Upper lobe of right lung (tissue), 1 donor: ENCODE data around the gene SMIM1. TPM values are rescaled to one million over a fixed set of nuclear protein-coding genes. Genes with fewer than 3 reads are reported as not detected.

Experiments
- ATAC-seq: fragments of 200-7000 bp; cut with Tn5 transposase; one replicate; pipeline ENCODE4 v1.9.1; 2020; ENCODE audit warnings: mild to moderate bottlenecking, moderate library complexity
- DNase-seq: peaks from one replicate; pipeline ENCODE4 v3.0.0-alpha.2; 2020
- H3K27ac ChIP-seq: fragments of 200-600 bp; one replicate; pipeline ENCODE4 v1.8.0; 2022
- H3K27me3 ChIP-seq: fragments of 200-600 bp; one replicate; pipeline ENCODE4 v1.8.0; 2022; ENCODE audit warnings: mild to moderate bottlenecking
- H3K36me3 ChIP-seq: fragments of 200-600 bp; one replicate; pipeline ENCODE4 v1.8.0; 2022
- H3K4me1 ChIP-seq: fragments of 200-600 bp; one replicate; pipeline ENCODE4 v1.8.0; 2022
- H3K4me3 ChIP-seq: fragments of 200-600 bp; one replicate; pipeline ENCODE4 v1.8.0; 2022; ENCODE audit warnings: mild to moderate bottlenecking
- H3K9me3 ChIP-seq: fragments of 200-600 bp; one replicate; pipeline ENCODE4 v1.8.0; 2022
- intact Hi-C: fragments of 100-400 bp; cut with DNase I; formaldehyde crosslinking; loops from one replicate; pipeline ENCODE4 v1.11.0; 2022
- total RNA-seq: library from RNA; stranded (reverse); fragmentation: NEBNext Ultra II Directional; extraction: Animal tissue kit (Norgen Biotek cat#: 25700); gene quantifications from one replicate; pipeline ENCODE4 v1.2.1, GENCODE V29; 2021
- TF ChIP-seq, protein P1 (sequence below): fragments of 200-600 bp; IDR thresholded peaks from one replicate; pipeline ENCODE4 v1.8.0; 2022; ENCODE audit warnings: antibody characterized with exemption
- donor health status: DM: no; HTN: yes; CAD: no; lungs with severe emphysema.

The SMIM1 gene
- total RNA-seq, 1 donor from 2014 or later = 9.3 TPM

DNA sequence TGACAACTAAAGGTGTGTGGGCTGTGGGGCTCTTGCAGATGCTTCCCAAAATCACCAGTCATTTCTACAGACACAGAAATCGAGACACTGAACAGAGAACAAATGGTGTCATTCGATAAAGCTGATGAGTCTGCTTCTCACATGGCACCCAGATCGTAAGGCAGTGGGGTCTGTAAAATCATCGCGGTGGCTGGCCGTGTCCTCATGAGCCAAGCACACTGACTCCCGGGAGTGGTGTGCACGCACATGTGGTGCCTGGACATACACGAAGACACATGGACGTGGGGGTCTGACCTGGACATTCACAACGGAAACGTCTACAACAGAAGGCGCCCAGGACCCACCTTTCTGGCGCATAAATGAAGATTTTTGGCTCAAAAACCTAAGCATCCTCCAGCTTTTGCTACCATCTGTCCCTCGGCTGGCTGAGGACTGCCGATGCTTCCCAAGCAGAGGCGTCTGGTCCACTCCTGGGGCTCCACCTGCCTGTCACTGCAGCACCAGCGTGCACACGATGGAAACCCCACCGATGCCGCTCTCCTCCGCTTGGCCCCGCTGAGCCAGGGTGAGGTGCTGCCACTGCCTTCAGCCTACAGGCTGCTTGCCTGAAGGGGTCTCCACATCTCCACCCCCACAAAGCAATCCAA, 6.8 kb downstream of the SMIM1 start:
- intact Hi-C loops = no loop called here
- TF ChIP-seq, protein P1, sequence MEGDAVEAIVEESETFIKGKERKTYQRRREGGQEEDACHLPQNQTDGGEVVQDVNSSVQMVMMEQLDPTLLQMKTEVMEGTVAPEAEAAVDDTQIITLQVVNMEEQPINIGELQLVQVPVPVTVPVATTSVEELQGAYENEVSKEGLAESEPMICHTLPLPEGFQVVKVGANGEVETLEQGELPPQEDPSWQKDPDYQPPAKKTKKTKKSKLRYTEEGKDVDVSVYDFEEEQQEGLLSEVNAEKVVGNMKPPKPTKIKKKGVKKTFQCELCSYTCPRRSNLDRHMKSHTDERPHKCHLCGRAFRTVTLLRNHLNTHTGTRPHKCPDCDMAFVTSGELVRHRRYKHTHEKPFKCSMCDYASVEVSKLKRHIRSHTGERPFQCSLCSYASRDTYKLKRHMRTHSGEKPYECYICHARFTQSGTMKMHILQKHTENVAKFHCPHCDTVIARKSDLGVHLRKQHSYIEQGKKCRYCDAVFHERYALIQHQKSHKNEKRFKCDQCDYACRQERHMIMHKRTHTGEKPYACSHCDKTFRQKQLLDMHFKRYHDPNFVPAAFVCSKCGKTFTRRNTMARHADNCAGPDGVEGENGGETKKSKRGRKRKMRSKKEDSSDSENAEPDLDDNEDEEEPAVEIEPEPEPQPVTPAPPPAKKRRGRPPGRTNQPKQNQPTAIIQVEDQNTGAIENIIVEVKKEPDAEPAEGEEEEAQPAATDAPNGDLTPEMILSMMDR = no peak
- Histone ChIP-seq H3K4me3 (no peak overlapping the region), H3K4me1 (peaks cover 5% of the 10 kb centered on the region), H3K9me3 (no peaks in the 10 kb centered on the region), H3K27me3 (no peaks in the 10 kb centered on the region), H3K27ac (no peak overlapping the region), H3K36me3 (peaks cover 56% of the 10 kb centered on the region)
- ATAC-seq (no peak), DNase-seq (no peak)

DNA sequence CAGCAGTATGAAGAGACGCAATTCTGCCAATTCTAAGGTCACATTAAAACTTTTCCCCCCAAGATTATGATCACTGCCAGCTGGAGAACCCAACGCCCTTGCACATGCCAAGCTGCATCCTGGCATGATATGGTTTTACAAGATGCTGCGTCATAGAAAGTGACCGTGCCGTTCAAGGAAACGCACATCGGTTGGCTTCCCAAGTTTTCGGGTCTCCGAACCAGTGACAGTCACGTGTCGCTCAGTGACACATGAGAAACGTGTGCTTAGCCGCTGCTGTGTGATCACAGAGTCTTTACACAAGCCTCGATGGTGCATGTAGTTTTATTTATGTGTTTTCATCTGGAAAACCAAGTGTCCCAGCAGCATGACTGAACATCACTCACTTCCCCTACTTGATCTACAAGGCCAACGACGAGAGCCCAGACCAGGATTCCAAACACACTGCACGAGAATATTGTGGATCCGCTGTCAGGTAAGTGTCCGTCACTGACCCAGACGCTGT, 7.4 kb downstream of the SMIM1 start:
- H3K27me3 ChIP-seq = no peaks in the 10 kb centered on the region
- no peak overlapping the region for H3K4me3 ChIP-seq
- no peaks in the 10 kb centered on the region for H3K9me3 ChIP-seq
- TF ChIP-seq, protein P1 = no peak
- DNase-seq (no peak), ATAC-seq (no peak)
- H3K4me1 ChIP-seq = peaks cover 5% of the 10 kb centered on the region
- no peak overlapping the region for H3K27ac ChIP-seq
- peaks cover 62% of the 10 kb centered on the region for H3K36me3 ChIP-seq
- intact Hi-C loops = no loop called here

DNA sequence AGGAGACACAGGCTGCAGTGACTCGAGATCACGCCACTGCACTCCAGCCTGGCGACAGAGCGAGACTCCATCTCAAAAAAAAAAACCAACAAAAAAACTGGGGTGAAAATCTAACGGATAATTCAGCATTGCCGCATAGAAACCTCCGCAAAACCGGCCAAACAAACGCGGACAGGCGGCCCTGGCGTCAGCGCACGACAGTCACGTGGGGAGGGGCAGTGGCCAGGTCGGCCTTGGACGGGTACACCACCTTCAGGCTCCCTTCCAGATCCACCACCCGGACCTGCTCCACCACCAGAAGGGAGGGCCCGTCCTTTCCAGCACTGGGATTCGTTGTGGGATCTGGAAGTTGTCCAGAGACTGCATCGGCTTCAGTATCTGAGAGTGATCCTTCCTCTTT, 8.4 kb downstream of the SMIM1 start:
- TF ChIP-seq, protein P1 = no peak
- Histone ChIP-seq H3K9me3 (no peaks in the 10 kb centered on the region), H3K4me1 (peaks cover 3% of the 10 kb centered on the region), H3K4me3 (no peak overlapping the region), H3K36me3 (peaks cover 71% of the 10 kb centered on the region), H3K27ac (no peak overlapping the region), H3K27me3 (no peaks in the 10 kb centered on the region)
- ATAC-seq (no peak), DNase-seq (no peak)
- intact Hi-C loops = no loop called here

DNA sequence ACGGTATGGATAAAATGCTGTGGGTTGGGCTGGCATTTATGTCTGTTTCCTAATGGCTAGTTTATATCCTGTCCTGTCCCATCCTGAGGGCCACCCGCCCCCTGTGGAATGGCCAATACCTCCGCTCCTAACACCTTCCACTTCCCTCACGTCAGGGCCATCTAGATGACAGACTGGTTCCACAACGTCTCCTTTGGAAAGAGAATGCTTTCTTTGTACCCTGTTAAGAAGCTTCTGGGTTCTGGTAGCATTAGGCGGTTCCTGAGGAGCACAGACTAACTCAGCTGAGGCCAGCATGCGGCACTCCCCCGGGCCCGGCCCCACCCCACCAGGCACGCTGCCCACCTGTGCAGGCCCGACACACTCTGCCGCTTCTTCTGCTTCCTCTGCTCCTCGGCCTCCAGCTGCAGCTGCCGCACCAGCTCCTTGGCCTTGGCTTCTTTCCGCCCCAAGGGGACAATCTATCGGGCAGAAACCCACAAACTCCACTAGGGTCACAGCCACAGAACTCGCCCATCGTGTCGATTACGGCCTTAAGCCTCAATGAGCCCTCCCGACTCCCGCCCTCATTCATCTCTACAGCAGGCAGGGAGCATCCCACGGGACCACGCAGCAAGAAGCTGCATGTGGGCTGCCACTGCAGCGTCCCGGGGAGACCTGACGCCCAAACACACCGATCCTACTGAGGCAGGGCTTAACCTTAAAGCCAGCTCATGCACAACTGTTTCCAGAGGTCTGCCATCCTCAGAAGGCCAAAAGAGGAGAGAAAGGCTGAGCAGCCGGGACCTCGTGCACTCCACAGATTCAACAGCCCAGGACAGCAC, 11.3 kb downstream of the SMIM1 start:
- Histone ChIP-seq H3K27ac (no peak overlapping the region), H3K9me3 (no peaks in the 10 kb centered on the region), H3K36me3 (peaks cover 89% of the 10 kb centered on the region), H3K4me1 (no peaks in the 10 kb centered on the region), H3K4me3 (no peak overlapping the region), H3K27me3 (no peaks in the 10 kb centered on the region)
- DNase-seq (no peak), ATAC-seq (no peak)
- TF ChIP-seq, protein P1 = no peak
- intact Hi-C loops = no loop called here

DNA sequence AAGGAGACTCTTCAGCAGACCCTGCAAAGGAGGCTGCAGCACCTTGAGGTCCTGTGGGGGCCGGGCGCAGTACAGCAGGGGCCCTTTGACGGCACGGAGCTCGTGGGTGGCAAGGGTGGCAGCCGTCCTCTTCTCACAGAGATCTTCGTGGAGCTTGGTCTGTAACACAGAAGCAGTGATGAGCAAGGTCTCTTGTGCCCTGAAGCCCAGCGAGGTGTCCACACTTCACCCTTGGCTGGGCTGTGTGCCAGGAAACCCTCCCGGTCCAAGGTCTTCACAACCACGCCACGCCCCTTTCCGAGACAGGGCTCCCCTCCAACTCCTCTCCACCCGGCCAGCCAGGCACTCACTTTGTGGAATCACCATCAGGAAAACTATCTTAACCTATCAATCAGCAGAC, 12.5 kb downstream of the SMIM1 start:
- no peaks in the 10 kb centered on the region for H3K27me3 ChIP-seq
- H3K4me1 ChIP-seq = no peaks in the 10 kb centered on the region
- H3K36me3 ChIP-seq = peaks cover 77% of the 10 kb centered on the region
- TF ChIP-seq, protein P1 = no peak
- H3K4me3 ChIP-seq = no peak overlapping the region
- no peaks in the 10 kb centered on the region for H3K9me3 ChIP-seq
- ATAC-seq (no peak), DNase-seq (no peak)
- H3K27ac ChIP-seq = no peak overlapping the region
- intact Hi-C loops = no loop called here
